ENCODE results near the gene CHCHD6.

The CHCHD6 gene

GRCh38 chr3:126845920-126846715 is 142.1 kb downstream of the CHCHD6 start:
- TF ChIP-seq JUND (IDR thresholded peaks at IDR 0.05; ENCODE audit: low read depth) = no peak
- in situ Hi-C loops (cut with HindIII; ENCODE audit: low pct_unique_long_range_greater_than_20kb, low sequenced_read_pairs) = no loop called here
- no peak for DNase-seq (ENCODE audit: low read depth in 1 of 2, low spot score in 1 of 2)

DNA sequence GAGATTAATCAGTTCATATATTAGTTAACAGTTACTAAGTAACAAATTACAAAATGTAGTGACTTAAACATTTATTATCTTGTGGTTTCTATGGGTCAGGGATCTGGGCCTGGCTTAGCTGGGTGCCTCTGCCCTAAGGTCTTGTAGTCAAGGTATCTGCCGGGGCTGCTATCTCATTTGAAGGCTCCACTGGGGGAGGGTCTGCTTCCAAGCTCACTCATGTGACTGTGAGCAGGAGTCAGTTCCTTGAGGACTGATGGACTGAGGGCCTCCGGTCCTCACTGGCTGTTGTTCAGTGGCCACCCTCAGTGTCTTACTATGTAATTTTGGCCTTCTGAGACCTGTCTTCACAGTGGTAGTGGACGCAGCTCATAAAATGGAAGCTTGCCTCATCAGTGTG is 143.0 kb downstream of the CHCHD6 start:
- in situ Hi-C loops (cut with HindIII; ENCODE audit: low pct_unique_long_range_greater_than_20kb, low sequenced_read_pairs) = no loop called here
- no peak for TF ChIP-seq JUND (IDR thresholded peaks at IDR 0.05; ENCODE audit: low read depth)
- no peak for DNase-seq (ENCODE audit: low read depth in 1 of 2, low spot score in 1 of 2)

GRCh38 chr3:126848991-126849390 is 145.0 kb downstream of the CHCHD6 start:
- no peak for DNase-seq (ENCODE audit: low read depth in 1 of 2, low spot score in 1 of 2)
- in situ Hi-C loops (cut with HindIII; ENCODE audit: low pct_unique_long_range_greater_than_20kb, low sequenced_read_pairs) = no loop called here

GRCh38 chr3:126849768-126850167 is 145.7 kb downstream of the CHCHD6 start:
- no peak for DNase-seq (ENCODE audit: low read depth in 1 of 2, low spot score in 1 of 2)
- in situ Hi-C loops (cut with HindIII; ENCODE audit: low pct_unique_long_range_greater_than_20kb, low sequenced_read_pairs) = no loop called here
- no peak for TF ChIP-seq JUND (IDR thresholded peaks at IDR 0.05; ENCODE audit: low read depth)

More at GRCh38 chr3:126848991-126849390, 145.0 kb downstream of the CHCHD6 start:
- no peak for TF ChIP-seq JUND (IDR thresholded peaks at IDR 0.05; ENCODE audit: low read depth)

DNA sequence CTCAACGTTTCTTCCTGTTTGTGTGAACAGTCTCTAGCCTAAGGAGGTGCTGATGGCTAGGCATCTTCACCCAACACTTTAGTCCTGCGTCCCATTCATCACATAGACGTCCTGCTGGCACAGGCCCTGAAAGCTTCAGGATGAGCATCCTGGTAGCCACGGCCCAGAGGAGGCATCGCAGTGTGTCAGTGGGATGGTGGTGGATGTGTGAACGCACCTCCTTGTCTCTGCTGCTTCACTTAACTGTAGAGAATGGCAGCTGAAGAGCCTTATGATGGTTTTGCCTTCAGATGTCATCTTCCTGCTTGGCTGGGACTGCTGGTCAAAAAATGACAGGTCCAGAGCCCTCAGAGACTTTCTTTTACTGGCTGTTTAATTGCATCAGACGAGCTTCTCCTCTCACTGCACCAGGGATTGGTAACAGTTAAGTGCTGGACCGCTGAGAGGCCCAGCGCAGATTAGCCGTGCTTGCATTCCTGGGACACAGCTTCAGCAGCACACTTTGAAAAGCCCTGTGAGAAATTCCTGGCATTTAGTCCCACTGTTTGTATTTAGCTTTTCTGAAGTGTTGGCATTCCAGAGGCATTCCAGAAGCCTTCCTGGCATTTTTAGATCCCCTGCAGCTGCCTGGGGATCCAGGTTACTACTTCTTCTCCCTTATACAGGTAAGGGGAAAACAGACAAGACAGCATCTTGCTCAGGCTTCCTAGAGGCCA is 146.5 kb downstream of the CHCHD6 start:
- no peak for TF ChIP-seq JUND (IDR thresholded peaks at IDR 0.05; ENCODE audit: low read depth)
- DNase-seq (ENCODE audit: low read depth in 1 of 2, low spot score in 1 of 2) = peak; percentile 65 to 91
- in situ Hi-C loops (cut with HindIII; ENCODE audit: low pct_unique_long_range_greater_than_20kb, low sequenced_read_pairs) = no loop called here

DNA sequence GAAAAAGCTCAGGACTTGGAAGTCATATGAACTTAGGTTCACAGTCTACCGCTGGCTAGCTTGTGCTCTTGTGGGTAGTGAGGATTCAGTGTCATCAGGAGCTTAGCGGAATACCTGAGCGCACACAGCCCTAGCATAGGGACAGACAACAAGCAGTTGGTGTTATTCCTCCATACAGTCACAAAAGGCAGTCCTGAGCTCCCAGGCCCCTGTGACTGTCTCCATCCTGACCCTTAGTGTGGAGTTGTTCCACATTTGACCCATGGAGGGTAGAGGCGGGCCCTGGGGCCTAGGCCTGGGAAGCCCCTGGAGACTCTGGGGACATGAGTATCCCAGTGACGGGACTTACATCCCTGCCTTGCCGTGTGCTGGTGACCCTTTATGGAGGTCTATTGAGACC is 147.3 kb downstream of the CHCHD6 start:
- in situ Hi-C loops (cut with HindIII; ENCODE audit: low pct_unique_long_range_greater_than_20kb, low sequenced_read_pairs) = no loop called here
- no peak for TF ChIP-seq JUND (IDR thresholded peaks at IDR 0.05; ENCODE audit: low read depth)
- peak in 1 of 2 experiments; percentile 13 for DNase-seq (ENCODE audit: low read depth in 1 of 2, low spot score in 1 of 2)

DNA sequence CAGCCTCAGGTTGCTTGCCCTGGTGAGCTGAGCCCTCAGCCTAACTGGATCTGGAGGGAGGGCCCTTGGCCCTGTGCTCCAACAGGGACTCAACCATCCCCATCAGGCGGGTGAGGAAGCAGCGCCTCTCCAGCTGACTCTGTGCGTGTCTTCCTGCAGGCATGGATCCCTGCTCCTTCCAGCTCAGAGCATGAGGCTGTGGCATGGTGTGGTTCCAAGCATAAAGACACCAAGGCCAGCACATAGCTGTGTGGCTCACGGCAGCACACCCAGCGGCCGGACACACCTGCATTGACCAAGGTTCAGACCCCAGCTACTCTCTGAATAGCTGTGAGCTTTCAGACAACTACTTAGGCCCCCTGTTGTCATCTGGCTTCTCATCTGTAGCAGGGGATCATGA is 147.9 kb downstream of the CHCHD6 start:
- in situ Hi-C loops (cut with HindIII; ENCODE audit: low pct_unique_long_range_greater_than_20kb, low sequenced_read_pairs) = no loop called here
- TF ChIP-seq JUND (IDR thresholded peaks at IDR 0.05; ENCODE audit: low read depth) = no peak
- DNase-seq (ENCODE audit: low read depth in 1 of 2, low spot score in 1 of 2) = no peak

GRCh38 chr3:126852511-126852910 is 148.5 kb downstream of the CHCHD6 start:
- no peak for TF ChIP-seq JUND (IDR thresholded peaks at IDR 0.05; ENCODE audit: low read depth)
- peak in 1 of 2 experiments; percentile 39 for DNase-seq (ENCODE audit: low read depth in 1 of 2, low spot score in 1 of 2)
- in situ Hi-C loops (cut with HindIII; ENCODE audit: low pct_unique_long_range_greater_than_20kb, low sequenced_read_pairs) = no loop called here

- in situ Hi-C loops (cut with HindIII; ENCODE audit: low pct_unique_long_range_greater_than_20kb, low sequenced_read_pairs) = no loop called here
- no peak for TF ChIP-seq JUND (IDR thresholded peaks at IDR 0.05; ENCODE audit: low read depth)
- no peak for DNase-seq (ENCODE audit: low read depth in 1 of 2, low spot score in 1 of 2)
Measured at GRCh38 chr3:126854666-126855065, 150.6 kb downstream of the CHCHD6 start.

GRCh38 chr3:126855374-126855773 is 151.3 kb downstream of the CHCHD6 start:
- TF ChIP-seq JUND (IDR thresholded peaks at IDR 0.05; ENCODE audit: low read depth) = no peak
- in situ Hi-C loops (cut with HindIII; ENCODE audit: low pct_unique_long_range_greater_than_20kb, low sequenced_read_pairs) = no loop called here
- no peak for DNase-seq (ENCODE audit: low read depth in 1 of 2, low spot score in 1 of 2)

DNA sequence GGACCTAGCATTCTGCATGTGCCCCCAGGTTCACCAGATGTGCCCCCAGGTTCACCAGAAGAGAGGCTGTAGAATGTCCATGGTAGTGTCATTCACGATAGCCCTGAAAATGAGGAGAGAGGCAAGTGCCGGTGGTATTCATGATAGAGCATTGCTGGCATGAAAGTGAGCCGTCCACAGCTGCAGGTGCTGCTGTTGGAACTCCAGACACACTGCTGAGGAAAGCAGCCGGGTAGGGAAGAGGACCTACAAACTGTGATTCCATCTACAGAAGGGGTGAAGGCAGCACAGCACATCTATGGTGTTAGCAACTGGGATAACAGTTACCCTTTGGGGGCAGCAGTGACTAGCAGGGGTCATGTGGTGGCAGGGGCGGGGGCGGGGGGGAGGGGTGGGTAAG is 153.9 kb downstream of the CHCHD6 start:
- in situ Hi-C loops (cut with HindIII; ENCODE audit: low pct_unique_long_range_greater_than_20kb, low sequenced_read_pairs) = no loop called here
- no peak for TF ChIP-seq JUND (IDR thresholded peaks at IDR 0.05; ENCODE audit: low read depth)
- DNase-seq (ENCODE audit: low read depth in 1 of 2, low spot score in 1 of 2) = no peak

DNA sequence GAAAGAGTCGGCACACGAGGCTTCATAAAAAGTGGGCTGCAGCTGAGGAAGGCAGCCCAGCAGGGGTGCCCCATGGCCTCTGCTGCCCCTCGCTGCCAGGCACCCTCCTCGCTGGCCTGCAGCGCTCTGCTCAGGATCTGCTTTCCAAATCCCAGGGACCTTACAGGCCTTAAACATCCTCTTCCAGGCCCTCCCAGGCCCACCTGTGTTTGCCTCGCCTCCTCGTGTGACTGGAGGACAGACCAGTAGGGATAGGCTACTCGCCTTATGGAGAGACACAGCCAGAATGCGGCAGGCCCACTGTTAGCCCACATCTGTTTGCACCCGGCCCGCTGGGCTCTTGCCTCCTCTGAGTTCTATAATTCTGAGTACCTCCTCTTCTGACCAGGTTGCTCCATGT is 154.4 kb downstream of the CHCHD6 start:
- TF ChIP-seq JUND (IDR thresholded peaks at IDR 0.05; ENCODE audit: low read depth) = no peak
- in situ Hi-C loops (cut with HindIII; ENCODE audit: low pct_unique_long_range_greater_than_20kb, low sequenced_read_pairs) = no loop called here
- no peak for DNase-seq (ENCODE audit: low read depth in 1 of 2, low spot score in 1 of 2)

- in situ Hi-C loops (cut with HindIII; ENCODE audit: low pct_unique_long_range_greater_than_20kb, low sequenced_read_pairs) = no loop called here
- DNase-seq (ENCODE audit: low read depth in 1 of 2, low spot score in 1 of 2) = no peak
- TF ChIP-seq JUND (IDR thresholded peaks at IDR 0.05; ENCODE audit: low read depth) = no peak
Measured at GRCh38 chr3:126858887-126859286, 154.8 kb downstream of the CHCHD6 start.
